ENCODE data around the gene HFM1.
"Not testable (repeated sequence)": the region's sequence is repeated elsewhere in the genome, so short reads cannot be mapped to it uniquely, and the experiment has no call there.

HFM1 gene, protein sequence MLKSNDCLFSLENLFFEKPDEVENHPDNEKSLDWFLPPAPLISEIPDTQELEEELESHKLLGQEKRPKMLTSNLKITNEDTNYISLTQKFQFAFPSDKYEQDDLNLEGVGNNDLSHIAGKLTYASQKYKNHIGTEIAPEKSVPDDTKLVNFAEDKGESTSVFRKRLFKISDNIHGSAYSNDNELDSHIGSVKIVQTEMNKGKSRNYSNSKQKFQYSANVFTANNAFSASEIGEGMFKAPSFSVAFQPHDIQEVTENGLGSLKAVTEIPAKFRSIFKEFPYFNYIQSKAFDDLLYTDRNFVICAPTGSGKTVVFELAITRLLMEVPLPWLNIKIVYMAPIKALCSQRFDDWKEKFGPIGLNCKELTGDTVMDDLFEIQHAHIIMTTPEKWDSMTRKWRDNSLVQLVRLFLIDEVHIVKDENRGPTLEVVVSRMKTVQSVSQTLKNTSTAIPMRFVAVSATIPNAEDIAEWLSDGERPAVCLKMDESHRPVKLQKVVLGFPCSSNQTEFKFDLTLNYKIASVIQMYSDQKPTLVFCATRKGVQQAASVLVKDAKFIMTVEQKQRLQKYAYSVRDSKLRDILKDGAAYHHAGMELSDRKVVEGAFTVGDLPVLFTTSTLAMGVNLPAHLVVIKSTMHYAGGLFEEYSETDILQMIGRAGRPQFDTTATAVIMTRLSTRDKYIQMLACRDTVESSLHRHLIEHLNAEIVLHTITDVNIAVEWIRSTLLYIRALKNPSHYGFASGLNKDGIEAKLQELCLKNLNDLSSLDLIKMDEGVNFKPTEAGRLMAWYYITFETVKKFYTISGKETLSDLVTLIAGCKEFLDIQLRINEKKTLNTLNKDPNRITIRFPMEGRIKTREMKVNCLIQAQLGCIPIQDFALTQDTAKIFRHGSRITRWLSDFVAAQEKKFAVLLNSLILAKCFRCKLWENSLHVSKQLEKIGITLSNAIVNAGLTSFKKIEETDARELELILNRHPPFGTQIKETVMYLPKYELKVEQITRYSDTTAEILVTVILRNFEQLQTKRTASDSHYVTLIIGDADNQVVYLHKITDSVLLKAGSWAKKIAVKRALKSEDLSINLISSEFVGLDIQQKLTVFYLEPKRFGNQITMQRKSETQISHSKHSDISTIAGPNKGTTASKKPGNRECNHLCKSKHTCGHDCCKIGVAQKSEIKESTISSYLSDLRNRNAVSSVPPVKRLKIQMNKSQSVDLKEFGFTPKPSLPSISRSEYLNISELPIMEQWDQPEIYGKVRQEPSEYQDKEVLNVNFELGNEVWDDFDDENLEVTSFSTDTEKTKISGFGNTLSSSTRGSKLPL (N-terminal part only)

DNA sequence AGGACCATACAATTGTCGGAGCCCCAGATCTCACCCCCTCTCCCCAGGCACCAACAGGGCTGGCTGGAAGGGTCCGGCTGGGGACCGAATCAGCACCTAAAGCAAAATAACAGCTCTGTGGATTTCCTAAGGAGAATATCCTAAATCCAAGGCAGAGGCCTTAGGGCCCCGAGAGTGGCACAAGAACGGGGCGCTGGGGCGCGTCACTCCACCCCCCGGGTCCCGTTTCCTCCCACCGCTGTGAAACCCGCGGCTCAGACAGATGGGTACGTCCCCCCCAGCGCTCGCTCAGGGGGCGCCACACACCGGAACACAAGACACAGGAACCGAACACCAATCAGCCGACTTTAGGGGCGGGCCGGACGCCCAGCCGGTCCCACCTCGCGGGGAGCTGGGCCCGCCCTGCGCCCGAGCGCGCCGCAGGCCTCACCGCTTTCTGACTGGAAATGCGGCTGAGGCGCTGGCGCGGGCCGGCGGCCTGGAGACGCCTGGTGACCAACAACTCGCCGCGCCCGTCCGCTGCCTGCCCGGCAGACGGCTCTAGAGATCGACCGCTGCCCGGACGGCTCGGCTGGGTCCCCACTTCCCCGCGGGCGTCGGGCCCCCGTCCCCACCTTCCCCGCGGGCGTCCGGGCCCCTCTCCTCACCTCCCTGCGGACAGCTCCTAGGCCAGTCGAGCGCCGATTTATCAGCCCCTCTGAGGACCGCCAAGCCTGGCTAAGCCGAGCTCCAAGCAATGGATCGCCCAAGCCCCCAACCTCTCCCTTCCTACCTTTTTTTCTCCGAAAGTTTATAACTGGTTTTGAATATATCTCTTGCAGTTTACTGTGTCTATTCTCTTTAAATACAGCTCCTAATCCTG is at the start of gene HFM1:
HFM1 (minus strand) TSS at position 687 of the 862 bp plus-strand sequence. CDS start 3,755 bp downstream, outside the sequence.
- peak; percentile 70 for DNase-seq
- in situ Hi-C loops (cut with MboI; ENCODE audit: low pct_unique_long_range_greater_than_20kb, low sequenced_read_pairs): no loop called here

GRCh38 chr1:91454136-91454535 is 49.5 kb upstream of the HFM1 start:
- DNase-seq: no peak
- in situ Hi-C loops (cut with MboI; ENCODE audit: low pct_unique_long_range_greater_than_20kb, low sequenced_read_pairs): no loop called here

DNA sequence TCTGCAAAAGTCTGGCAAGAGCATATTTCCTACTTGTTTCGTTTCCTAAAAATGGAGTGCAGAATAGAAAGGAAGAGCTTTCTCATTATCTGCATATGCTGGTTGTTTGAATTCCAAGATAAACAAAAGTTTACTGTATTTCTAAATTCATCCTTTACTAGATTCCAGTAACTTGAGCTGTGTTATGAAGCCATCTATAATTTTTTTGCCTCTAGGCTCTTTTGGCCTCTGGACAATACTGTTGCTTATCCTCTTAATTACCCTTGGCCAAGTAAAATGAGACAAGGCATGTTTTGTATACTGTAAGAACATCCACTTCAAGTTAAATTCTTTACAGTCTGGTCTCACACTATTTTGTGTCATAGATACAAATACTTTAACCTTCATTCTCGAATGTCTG is 45.6 kb upstream of the HFM1 start:
- DNase-seq: no peak

GRCh38 chr1:91447782-91448181 is 43.1 kb upstream of the HFM1 start:
- in situ Hi-C loops (cut with MboI; ENCODE audit: low pct_unique_long_range_greater_than_20kb, low sequenced_read_pairs): not testable (repeated sequence)

More for the DNA sequence above, 45.6 kb upstream of the HFM1 start:
- in situ Hi-C loops (cut with MboI; ENCODE audit: low pct_unique_long_range_greater_than_20kb, low sequenced_read_pairs): no loop called here

GRCh38 chr1:91441980-91442379 is 37.3 kb upstream of the HFM1 start:
- in situ Hi-C loops (cut with MboI; ENCODE audit: low pct_unique_long_range_greater_than_20kb, low sequenced_read_pairs); DNase-seq: not testable (repeated sequence)

More at GRCh38 chr1:91447782-91448181, 43.1 kb upstream of the HFM1 start:
- DNase-seq: not testable (repeated sequence)

DNA sequence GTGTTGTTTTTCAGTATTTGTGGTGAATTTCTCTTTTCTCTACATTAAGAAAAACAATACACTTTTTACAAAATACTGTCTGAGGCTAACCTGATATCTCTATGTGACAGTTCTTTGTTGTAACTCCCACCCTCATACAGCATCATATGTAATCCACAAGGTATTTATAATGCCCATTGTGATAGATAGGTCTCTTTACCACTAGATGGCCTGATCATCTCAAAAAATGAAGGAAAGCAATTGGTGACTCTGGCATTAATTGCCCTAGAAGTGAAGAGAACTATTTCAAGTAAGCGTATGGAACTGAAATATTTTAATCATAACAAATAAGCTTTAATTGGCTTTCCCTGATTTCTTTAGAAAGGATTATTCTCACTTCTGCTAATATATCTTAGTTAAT is 36.2 kb upstream of the HFM1 start:
- peak; percentile 33 for DNase-seq
- in situ Hi-C loops (cut with MboI; ENCODE audit: low pct_unique_long_range_greater_than_20kb, low sequenced_read_pairs): no loop called here

DNA sequence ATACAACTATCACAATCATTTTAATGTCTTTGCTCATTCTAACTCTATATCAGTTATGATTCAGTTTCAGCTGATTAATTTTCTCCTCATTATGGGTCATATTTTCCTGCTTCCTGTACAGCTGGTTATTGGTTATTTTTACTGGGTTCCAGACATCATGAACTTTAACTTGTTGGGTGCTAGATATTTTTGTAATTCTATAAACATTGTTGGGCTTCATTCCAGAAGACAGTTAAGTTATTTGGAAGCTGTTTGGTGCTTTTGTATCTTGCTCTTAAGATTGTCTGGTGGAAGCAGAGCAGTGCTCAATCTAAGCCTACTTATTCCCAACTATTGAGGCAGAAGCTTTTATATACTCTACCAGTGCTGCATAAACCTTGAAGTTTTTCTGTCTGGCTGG is 34.4 kb upstream of the HFM1 start:
- in situ Hi-C loops (cut with MboI; ENCODE audit: low pct_unique_long_range_greater_than_20kb, low sequenced_read_pairs): no loop called here
- no peak for DNase-seq

DNA sequence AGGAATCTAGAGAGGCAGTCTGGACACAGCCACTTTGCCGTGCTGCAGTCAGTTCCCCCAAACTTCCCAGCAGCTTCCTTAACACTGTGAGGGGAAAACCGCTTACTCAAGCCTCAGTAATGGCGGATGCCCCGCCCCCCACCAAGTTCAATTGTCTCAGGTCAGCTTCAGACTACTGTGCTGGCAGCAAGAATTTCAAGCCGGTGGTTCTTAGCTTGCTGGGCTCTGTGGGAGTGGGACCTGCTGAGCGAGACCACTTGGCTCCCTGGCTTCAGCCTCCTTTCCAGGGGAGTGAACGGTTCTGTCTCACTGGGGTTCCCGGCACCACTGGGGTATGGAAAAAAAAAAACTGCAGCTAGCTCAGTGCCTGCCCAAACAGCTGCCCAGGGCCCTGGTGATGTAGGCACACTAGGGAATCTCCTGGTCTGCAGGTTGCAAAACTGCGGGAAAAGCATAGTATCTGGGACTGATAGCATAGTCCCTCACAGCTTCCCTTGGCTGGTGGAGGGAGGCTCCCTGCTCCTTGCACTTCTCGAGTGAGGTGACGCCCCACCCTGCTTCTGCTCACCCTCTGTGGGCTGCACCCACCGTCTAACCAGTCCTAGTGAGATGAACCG is 23.7 kb upstream of the HFM1 start:
- no peak for DNase-seq
- in situ Hi-C loops (cut with MboI; ENCODE audit: low pct_unique_long_range_greater_than_20kb, low sequenced_read_pairs): no loop called here

- no peak for DNase-seq
- in situ Hi-C loops (cut with MboI; ENCODE audit: low pct_unique_long_range_greater_than_20kb, low sequenced_read_pairs): no loop called here
Observed at GRCh38 chr1:91427741-91428140, 23.1 kb upstream of the HFM1 start.

DNA sequence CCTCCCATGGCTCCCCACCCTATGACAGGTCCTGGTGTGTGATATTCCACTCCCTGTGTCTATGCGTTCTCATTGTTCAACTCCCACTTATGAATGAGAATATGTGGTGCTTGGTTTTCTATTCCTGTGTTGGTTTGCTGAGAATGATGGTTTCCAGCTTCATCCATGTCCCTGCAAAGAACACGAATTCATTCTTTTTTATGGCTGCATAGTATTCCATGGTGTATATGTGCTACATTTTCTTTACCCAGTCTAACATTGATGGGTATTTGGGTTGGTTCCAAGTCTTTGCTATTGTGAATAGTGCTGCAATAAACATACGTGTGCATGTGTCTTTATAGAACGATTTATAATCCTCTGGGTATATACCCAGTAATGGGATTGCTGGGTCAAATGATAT is 17.9 kb upstream of the HFM1 start:
- DNase-seq; in situ Hi-C loops (cut with MboI; ENCODE audit: low pct_unique_long_range_greater_than_20kb, low sequenced_read_pairs): not testable (repeated sequence)

DNA sequence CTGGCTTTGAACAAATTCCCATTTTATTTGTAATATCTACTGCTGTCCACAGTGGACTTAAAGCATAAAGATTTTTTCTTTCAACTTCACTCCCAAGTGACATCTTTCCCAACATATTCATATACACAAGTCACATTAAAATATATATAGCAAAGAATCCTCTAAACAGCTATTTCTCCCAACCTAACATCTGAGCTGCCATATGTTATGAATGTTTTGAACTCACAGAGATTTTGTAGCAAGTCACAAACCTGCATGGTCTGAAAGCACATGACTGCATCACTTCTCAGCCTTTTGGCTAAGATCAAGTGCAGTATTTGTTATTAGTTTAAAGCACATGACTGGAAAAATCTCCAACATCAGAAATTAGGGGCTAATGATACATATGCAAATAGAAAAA is 7.7 kb upstream of the HFM1 start:
- in situ Hi-C loops (cut with MboI; ENCODE audit: low pct_unique_long_range_greater_than_20kb, low sequenced_read_pairs): no loop called here
- no peak for DNase-seq

GRCh38 chr1:91406773-91407389 is 2.2 kb upstream of the HFM1 start:
- DNase-seq: peak; percentile 24
- in situ Hi-C loops (cut with MboI; ENCODE audit: low pct_unique_long_range_greater_than_20kb, low sequenced_read_pairs): no loop called here

- peak; percentile 32 for DNase-seq
- in situ Hi-C loops (cut with MboI; ENCODE audit: low pct_unique_long_range_greater_than_20kb, low sequenced_read_pairs): no loop called here
Observed at GRCh38 chr1:91402023-91402422, 2.6 kb downstream of the HFM1 start.

- peak; percentile 9 for DNase-seq
- in situ Hi-C loops (cut with MboI; ENCODE audit: low pct_unique_long_range_greater_than_20kb, low sequenced_read_pairs): no loop called here
Observed at GRCh38 chr1:91400133-91400725, 4.4 kb downstream of the HFM1 start.

DNA sequence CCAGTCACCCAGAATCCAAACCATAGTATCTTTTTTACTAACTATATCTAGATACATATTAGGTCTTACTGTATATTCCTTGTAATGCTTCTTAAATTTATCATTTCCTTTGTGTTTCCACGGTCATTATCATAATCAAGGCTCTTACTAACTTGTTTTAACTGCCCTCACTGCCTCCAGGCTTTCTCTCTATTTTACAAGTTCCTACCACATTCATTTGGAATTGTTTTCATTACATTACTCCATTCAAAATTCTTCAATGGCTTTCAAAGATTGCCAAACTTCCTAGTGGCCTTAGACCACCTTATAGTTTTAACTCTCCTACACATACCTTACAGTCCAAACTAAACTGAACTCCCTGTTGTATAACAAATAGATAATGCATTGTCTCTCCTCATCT is 6.3 kb downstream of the HFM1 start:
- in situ Hi-C loops (cut with MboI; ENCODE audit: low pct_unique_long_range_greater_than_20kb, low sequenced_read_pairs): no loop called here
- no peak for DNase-seq

DNA sequence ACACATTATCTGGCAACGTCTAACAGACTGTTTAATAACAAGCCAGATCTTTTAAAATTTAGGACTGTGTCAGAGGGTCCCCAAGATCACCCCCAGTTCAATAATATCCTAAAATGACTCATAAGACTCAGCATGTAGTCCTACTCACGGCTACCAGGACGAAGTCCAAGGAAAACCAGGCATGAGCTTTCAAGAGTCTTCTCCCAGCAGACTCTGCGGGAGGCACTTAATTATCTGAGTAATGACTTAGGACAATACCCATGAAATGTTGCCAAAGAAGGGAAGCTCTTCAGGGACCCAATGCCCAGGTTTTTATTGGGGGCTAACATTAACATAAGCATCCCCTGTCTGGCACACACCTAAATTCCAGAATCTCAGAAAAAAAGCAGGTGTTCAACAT is 7.0 kb downstream of the HFM1 start:
- in situ Hi-C loops (cut with MboI; ENCODE audit: low pct_unique_long_range_greater_than_20kb, low sequenced_read_pairs): no loop called here
- no peak for DNase-seq

DNA sequence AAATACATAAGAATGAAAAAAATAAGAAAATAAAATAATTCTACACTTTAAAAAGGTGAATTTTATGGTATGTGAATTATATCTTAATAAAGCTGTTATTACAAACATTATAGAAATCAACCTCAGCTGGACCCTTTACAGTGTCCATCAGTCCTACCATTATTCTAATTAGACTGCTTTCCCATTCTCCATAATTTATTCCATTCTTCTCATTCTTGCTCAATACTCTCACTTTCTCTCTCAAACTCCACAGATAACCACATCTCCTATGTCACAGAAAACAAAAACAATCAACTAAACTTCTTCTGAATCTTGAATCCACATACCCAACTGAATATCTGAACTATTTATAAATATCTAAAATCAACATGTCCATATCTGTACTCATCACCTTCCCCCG is 11.6 kb downstream of the HFM1 start:
- DNase-seq: no peak
- in situ Hi-C loops (cut with MboI; ENCODE audit: low pct_unique_long_range_greater_than_20kb, low sequenced_read_pairs): no loop called here
